Glomerular endothelial cell (primary cell): Measurements from ENCODE around the gene TMEM134. TPM values are rescaled to one million over a fixed set of nuclear protein-coding genes. Genes with fewer than 3 reads are reported as not detected.

Source experiments
- total RNA-seq: library from RNA; depleted of rRNA; stranded (reverse); fragments of >200 nt; gene quantifications from 2 replicates; pipeline ENCODE4 v1.2.3, GENCODE V29; 2015

The TMEM134 gene
- total RNA-seq, 1 donor from 2014 or later, result 88.6 TPM

Other genes starting within 250 kb of the TMEM134 start
- 45.8 and 72.7 TPM in 2 replicates for gene GRK2, start 202.8 kb downstream of the TMEM134 start, total RNA-seq
- gene ANKRD13D, start 179.9 kb downstream of the TMEM134 start, total RNA-seq, result 27.9 and 44.2 TPM in 2 replicates
- gene SSH3, start 165.7 kb downstream of the TMEM134 start, total RNA-seq, result 16.7 and 19.2 TPM in 2 replicates
- 120 and 151 TPM in 2 replicates for gene POLD4, start 115.7 kb downstream of the TMEM134 start, total RNA-seq
- gene CLCF1, start 95.7 kb downstream of the TMEM134 start, total RNA-seq, result 6.2 and 6.9 TPM in 2 replicates
- 7.3 and 8.7 TPM in 2 replicates for gene RAD9A, start 77.3 kb downstream of the TMEM134 start, total RNA-seq
- gene PPP1CA, start 67.4 kb downstream of the TMEM134 start, total RNA-seq, result 218 and 230 TPM in 2 replicates
- 0.23 TPM in 1 of 2 replicates, not detected in the other for gene TBC1D10C, start 65.2 kb downstream of the TMEM134 start, total RNA-seq
- gene CARNS1, start 53.6 kb downstream of the TMEM134 start, total RNA-seq, result 0.10 and 0.18 TPM in 2 replicates
- 39.4 and 39.9 TPM in 2 replicates for gene RPS6KB2, start 40.8 kb downstream of the TMEM134 start, total RNA-seq
- 2.2 TPM in 1 of 2 replicates, not detected in the other for gene PTPRCAP, start 31.6 kb downstream of the TMEM134 start, total RNA-seq
- gene CORO1B, start 25.8 kb downstream of the TMEM134 start, total RNA-seq, result 143 and 144 TPM in 2 replicates
- gene GPR152, start 16.5 kb downstream of the TMEM134 start, total RNA-seq, result not detected in 2 replicates
- 1.3 and 1.7 TPM in 2 replicates for gene CABP4, start 13.9 kb downstream of the TMEM134 start, total RNA-seq
- 43.2 and 51.9 TPM in 2 replicates for gene AIP, start 13.8 kb upstream of the TMEM134 start, total RNA-seq
- gene PITPNM1, start 36.1 kb upstream of the TMEM134 start, total RNA-seq, result 18.7 and 64.1 TPM in 2 replicates
- gene CDK2AP2, start 38.9 kb upstream of the TMEM134 start, total RNA-seq, result 71.9 and 77.3 TPM in 2 replicates
- not detected in 2 replicates for gene CABP2, start 54.2 kb upstream of the TMEM134 start, total RNA-seq
- 1,181 and 1,195 TPM in 2 replicates for gene GSTP1, start 114.6 kb upstream of the TMEM134 start, total RNA-seq
- 180 and 184 TPM in 2 replicates for gene NDUFV1, start 137.7 kb upstream of the TMEM134 start, total RNA-seq
- 7.4 and 10.1 TPM in 2 replicates for gene NUDT8, start 160.7 kb upstream of the TMEM134 start, total RNA-seq
- gene TBX10, start 170.5 kb upstream of the TMEM134 start, total RNA-seq, result not detected in 2 replicates
- not detected in 2 replicates for gene ACY3, start 181.5 kb upstream of the TMEM134 start, total RNA-seq
- gene ALDH3B2, start 205.4 kb upstream of the TMEM134 start, total RNA-seq, result not detected in 2 replicates